ENCODE measurements around the gene GPC6.

The GPC6 gene

DNA sequence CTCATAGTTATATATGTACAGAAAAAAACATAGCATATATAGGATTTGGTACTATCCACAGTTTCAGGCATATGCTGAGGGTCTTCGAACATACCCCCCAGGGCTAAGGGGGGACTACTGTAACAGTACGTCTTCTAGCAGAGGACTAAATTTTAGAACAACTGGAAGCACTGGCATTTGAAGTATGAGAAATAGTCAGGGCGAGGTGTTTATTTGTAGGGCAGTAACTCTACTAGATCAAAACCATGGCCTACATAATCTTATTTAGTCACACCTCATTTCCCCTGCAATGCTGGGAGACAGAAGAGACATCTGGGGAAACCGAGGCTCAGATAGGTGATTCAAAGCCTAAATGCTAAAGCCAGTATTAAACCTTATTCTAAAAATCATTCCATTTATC lies 1007.2 kb downstream of the GPC6 start:
- no peak for DNase-seq

GRCh38 chr13:94234738-94235137 lies 1008.1 kb downstream of the GPC6 start:
- DNase-seq: no peak

DNA sequence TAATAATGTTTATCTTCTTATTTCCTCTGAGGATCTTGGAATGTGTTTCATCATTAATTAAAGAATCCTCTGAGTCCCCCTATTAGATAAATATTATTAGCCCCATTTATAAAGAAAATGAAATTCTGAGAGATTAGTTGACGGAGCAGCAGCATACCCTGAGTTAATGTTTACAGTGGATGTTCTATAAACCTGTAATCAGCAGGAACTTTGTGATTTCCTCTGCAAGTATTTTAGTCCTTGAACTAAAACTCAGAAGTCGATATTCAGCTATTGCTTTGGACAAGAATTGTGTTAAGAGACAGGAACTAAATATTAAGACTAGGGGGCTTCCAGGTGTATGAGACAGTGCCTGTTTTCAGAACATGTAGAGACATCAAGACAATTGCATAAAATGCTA lies 1009.5 kb downstream of the GPC6 start:
- DNase-seq: no peak

DNA sequence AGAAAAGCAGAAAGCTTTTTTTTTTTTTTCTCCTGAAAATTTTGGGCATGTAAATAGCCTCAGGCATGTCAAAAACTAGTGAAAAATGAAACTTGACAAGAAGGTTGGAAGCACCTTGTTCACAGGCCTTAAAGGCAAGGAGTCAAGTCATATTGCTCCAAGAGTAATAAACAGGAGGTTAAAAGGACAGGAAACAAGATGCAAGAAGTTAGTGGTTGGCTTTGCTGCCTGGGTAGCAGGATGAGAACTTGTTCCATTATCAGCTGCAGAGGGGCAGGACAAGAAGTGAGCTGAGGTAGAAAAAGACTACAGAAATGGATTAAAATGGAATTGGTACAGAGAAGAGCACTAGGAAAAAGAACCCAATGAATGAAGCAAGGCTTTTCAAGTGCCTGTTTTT lies 1010.3 kb downstream of the GPC6 start:
- no peak for DNase-seq

- DNase-seq: peak; percentile 48
These were observed 1012.5 kb downstream of the GPC6 start for GRCh38 chr13:94239135-94239534.

DNA sequence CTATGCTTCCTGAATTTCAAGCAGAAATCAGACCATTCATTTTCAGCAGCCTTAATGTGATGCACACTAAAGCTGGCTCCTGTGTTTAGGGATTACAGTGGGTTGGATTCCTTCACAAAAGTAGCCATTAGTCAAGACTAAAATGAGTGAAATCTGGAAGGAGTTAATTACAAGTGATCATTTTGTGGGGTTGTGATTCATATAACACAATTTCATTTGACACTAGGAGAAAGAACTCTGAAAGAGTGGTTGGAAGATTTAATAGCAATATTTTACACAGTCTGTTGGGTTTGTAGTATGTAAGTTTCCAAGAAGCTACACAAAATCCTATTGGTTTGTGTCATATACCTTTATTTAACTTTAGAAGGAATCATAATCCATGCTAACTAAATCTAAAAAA lies 1015.9 kb downstream of the GPC6 start:
- DNase-seq: no peak

- DNase-seq: no peak
These were observed 1016.9 kb downstream of the GPC6 start for GRCh38 chr13:94243551-94243950.

DNA sequence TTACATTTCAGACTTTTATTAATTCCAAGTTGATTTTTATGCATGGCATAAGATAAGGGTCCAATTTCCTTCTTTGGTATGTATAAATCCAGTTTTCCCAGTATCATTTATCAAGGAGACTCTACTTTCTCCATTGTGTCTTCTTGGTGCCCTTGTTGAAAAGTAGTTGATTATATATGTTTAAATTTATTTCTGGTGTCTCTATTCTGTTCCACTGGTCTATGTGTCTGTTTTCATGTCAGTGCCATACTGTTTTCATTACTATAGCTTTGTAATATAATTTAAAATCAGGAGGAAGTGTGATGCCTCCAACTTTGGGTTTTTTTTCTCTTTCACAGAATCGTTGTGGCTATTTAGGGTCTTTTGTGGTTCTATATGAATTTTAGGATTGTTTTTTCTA lies 1019.9 kb downstream of the GPC6 start:
- no peak for DNase-seq

DNA sequence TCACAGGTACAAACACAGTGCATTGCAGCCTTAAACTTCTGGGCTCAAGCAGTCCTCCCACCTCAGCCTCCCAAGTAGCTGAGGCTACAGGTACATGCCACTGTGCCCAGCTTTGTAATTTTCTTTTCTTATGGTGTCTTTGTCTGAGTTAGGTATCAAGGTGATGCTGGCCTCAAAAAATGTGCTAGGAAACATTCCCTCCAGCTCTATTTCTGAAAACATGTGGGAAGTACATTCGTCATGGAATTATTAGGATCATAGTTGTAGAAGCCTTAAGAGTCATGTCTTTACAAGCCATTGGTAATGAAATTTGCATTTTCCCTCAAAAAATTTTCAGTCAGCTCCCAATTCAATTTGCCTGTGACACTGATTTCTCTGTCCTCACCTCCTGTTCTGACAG lies 1021.3 kb downstream of the GPC6 start:
- no peak for DNase-seq

DNA sequence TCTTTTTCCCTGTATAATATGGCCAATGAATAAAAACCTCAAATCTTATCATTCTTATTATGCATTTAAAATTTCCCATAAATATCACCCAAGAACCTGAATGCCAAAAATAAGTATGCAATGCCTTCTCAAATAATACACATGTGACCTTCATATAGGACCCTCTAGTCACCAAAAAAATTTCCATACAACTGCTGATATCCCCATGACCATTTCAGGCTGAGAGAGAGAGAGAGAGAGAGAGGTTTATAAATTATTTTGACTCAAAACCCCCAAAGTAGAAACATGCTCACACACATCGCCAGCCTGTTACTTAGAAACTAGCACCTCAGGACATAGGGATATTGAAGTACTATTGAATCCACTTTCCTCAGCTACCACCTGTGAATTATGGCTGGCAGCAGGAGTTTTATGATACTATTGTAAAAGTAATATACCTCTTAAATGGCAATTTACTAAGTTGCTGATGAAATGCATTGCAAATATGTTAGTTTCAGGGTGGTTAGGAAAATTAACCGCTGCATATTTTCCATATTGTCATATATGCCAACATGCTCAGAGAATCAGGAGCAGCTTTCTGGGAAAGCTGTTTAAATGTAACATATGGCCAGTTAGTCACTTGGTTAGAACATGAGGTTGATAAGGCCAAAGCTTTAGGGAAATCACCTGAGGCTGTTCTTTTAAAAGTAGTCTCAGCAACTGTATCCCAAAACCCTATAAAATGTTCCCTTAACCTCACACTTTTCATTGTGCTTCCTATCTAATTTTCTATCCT lies 1022.0 kb downstream of the GPC6 start:
- DNase-seq: no peak

GRCh38 chr13:94249512-94249911 lies 1022.9 kb downstream of the GPC6 start:
- no peak for DNase-seq

DNA sequence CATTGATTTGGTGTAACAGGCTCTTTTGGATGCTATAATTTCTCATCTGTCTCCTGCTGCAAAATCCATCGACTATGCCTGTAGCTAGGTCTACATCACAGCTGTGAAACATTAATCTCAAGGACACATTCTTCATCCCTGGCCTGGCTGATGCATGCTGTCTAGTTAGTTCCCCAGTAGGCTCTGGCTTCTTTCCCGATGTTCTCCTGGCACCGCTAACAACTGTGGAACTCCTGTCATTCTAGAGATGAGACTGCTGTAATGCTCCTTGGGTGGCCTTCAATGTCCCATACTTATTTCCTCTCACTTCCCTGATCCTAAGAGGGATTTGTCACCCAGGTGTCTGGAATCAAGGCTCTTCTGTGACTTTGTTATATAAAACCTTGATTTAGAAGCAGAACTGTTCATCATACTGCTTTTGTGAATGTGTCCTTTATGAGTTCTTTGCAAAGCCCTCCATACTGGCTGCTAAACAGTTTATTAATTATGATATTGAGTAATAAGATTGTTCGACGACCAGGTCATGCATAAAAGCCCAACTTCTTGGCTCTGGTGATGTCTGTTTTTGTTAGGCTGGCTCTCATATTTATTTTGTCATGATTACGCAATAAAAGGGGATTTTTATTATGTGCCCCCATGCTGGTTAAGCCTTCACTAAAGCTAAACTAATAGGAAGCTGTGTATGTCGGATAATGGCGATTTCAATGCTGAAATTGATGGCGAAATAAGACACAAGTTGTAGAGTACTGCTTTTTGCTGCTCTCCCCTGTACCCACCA lies 1025.4 kb downstream of the GPC6 start:
- DNase-seq: no peak

GRCh38 chr13:94254737-94255136 lies 1028.1 kb downstream of the GPC6 start:
- DNase-seq: no peak

GRCh38 chr13:94256721-94257120 lies 1030.1 kb downstream of the GPC6 start:
- no peak for DNase-seq

DNA sequence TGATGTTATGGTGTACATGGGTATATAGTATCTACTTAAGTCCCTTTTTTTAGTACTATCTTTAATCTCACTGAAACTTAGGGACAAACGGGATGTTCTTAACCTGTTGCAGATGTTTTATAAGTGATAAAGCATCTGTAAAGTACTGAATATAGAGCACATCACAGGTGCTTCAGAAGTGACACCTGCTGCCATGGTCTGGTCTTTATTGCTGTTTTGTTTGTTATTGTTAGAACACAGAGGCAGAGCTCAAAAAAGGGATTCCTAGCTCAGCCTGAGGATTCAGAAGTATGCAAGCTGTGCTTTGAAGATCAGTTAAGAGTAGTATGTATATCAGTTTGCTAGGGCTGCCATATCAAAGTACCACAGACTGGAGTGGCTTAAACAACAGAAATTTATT lies 1033.4 kb downstream of the GPC6 start:
- DNase-seq: no peak

DNA sequence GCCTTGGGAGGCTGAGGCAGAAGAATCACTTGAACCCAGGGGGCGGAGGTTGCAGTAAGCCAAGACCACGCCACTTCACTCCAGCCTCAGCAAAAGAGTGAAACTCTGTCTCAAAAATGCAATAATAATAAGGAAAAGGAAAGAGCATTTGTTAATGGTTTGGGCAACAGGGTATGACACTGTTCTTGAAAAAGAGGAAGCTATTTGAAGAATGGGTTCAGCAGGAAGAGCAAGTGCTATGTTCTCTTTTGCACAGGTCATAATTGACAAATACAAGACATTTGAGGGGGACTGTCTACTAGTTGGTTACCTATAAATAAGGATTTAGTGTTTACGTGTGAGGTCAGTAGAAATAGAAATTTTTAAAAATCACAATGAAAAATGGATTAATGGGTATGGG lies 1034.6 kb downstream of the GPC6 start:
- peak; percentile 14 for DNase-seq

- DNase-seq: no peak
These were observed 1036.4 kb downstream of the GPC6 start for GRCh38 chr13:94263038-94263437.

- DNase-seq: no peak
These were observed 1041.2 kb downstream of the GPC6 start for GRCh38 chr13:94267581-94268366.

DNA sequence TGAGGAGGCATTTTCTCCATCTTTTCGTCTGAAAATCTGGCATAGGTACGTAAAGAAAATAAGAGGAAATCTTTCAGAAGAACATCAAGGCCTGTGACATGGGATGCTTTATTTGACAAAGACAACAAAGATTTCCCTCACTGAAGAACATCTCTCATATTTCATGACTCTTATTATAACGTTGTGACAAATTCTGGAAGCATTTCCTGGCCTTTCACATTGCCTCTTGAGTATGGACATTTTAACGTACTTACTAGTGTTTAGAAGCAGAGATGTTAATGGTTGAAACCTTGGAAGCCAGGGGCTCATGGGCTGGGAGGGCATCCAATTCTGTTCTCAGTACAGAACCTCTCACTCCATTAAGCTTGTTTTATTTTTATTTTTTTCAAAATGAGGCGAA lies 1042.1 kb downstream of the GPC6 start:
- DNase-seq: no peak

GRCh38 chr13:94269557-94269956 lies 1043.0 kb downstream of the GPC6 start:
- no peak for DNase-seq

DNA sequence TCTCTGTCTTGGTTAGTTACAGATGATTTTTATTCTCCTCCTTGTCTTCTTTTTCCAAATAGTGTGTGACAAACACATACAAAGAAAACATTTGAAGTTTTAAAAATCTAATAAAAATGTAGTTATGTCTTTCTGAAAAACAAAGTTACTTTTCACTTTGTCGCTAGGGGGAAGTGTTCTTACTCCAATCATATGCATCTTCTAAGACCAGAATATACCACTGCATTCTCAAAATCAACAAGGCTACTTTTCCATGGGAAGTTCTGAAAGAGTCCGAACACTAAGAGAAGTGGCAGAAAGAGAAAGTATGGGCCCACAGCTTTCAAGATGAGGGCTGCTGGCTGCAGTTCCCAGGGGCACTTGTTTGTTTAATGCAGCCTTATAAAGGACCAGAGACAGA lies 1043.9 kb downstream of the GPC6 start:
- DNase-seq: peak; percentile 19

DNA sequence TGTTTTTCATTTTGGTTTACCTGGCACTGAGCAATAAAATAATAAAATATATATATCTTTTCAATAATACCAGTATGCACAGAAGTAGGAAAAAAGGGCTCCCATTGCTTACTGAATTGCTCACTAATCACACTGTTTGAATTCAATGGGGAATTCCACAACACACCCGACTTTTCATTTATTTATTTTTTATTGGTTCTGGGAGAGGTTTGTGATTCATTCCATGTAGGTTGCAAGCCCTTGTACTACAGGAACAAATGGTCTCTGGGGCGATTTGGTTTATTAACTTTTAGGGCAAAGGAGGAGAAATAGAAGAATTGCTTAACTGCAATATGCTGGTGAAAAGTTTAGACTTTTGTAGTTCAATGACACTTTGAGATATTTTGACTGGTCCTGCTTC lies 1045.4 kb downstream of the GPC6 start:
- no peak for DNase-seq

DNA sequence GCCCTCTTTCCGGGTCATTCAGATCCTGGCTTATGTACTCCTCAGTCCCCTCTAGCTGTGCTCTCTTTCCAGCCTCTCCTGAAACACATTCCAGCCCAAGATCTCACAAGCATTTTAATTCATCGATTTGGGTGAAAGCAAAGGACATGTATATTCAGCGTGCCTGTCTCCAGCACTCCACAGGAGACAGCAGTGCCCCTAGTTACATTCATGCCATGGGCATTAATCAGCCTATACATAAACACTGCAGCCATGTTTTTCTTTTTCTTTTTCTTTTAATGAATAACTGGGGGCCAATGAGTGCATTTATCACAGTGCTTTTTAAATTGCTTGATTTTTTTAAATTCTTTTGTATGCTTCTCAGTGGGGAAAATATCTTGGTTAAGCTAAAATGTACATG lies 1053.7 kb downstream of the GPC6 start:
- DNase-seq: no peak

DNA sequence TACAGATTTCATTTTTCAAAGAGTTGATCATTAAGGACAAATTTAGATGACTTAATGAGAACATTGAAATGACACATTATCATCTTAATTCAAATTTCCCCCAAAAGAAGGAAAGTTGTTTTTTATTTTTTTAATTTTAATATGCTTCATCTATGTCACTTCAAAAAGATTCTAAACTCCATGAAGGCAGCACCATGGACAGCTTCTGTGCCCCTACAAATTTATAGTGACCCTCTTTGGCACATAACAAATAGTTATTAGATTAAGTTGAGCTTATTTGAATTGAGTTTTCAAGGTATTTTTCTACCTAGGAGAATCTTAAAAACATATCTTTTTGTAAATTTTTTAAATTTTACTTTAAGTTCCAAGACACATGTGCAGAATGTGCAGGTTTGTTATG lies 1054.2 kb downstream of the GPC6 start:
- no peak for DNase-seq
